22Rv1 (cell line): ENCODE data around the gene ST6GAL2.

Experiments
- H3K27ac ChIP-seq: fragments of 450-650 bp; 2 replicates; pipeline ENCODE4 v1.5.1; 2017
- CTCF ChIP-seq: fragments of 450-650 bp; IDR thresholded peaks from 2 replicates; pipeline ENCODE4 v1.5.1; 2017; ENCODE audit warnings: mild to moderate bottlenecking
- ZFX ChIP-seq: fragments of 450-650 bp; IDR thresholded peaks from 2 replicates; pipeline ENCODE4 v1.6.1; 2017; ENCODE audit warnings: antibody characterized with exemption, borderline replicate concordance

ST6GAL2 gene

GRCh38 chr2:106764614-106765013 lies 121.4 kb downstream of the ST6GAL2 start:
- TF ChIP-seq CTCF (no peak), ZFX (no peak)
- no peak overlapping the region for H3K27ac ChIP-seq

GRCh38 chr2:106759966-106760365 lies 126.0 kb downstream of the ST6GAL2 start:
- no peak for TF ChIP-seq ZFX
- no peak for TF ChIP-seq CTCF
- no peak overlapping the region for H3K27ac ChIP-seq

- no peak overlapping the region for H3K27ac ChIP-seq
- no peak for TF ChIP-seq CTCF
- no peak for TF ChIP-seq ZFX
Observed at GRCh38 chr2:106758901-106759497, 127.0 kb downstream of the ST6GAL2 start.
